ENCODE results near the gene ALDH1A1. TPM values are rescaled to one million over a fixed set of nuclear protein-coding genes. Genes with fewer than 3 reads are reported as not detected.

The ALDH1A1 gene
- total and polyA plus RNA-seq, 2 donors (not counting 3 experiments of a cell fraction or from before 2014, with no cell fraction given): 91.1 to 287 TPM

DNA sequence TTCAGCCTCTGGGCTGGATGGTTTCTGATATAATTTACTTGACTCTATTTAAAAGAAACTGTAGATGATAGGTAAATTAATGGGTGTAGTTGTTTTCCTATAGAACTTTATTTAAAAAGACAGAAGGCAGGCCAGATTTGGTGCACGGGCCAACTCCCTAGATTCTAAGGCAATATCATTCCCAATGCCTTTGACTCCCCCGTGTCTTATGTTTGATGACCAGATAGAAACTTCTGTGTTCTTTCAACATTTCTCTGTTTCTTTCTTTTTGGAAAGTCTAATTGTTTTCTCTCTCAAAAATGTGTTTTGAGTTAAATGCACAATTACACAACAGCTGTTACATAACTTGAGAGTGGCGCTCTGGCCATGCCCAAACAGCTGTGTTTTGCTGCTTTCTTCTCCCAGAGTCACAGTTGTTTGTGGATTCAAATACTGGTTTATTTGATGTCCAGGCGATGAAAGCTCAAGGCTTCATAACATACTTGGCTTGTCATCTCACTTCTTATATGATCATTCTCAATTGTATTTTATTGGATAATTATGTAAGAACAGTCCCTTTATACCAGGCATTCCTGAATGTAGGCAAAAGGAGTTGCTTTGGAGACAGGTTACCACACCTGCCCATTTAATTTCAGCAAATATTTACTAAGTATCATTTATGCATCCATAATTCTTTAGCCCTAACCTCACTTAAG is 1.7 kb upstream of the ALDH1A1 start:
- no peaks in the 10 kb centered on the region for H4K20me1 ChIP-seq (replicated peaks; ENCODE audit: control insufficient read depth, extremely low read depth, insufficient read depth, low read length)
- no peaks in the 10 kb centered on the region for H3K36me3 ChIP-seq (ENCODE audit: control insufficient read depth in 2 of 2, extremely low read depth in 1 of 2, insufficient read depth in 2 of 2, low read length in 2 of 2)
- intact Hi-C loops (cut with micrococcal nuclease): no loop called here
- FAIRE-seq (no peak), DNase-seq (ENCODE audit: low read depth, low spot score) (no peak)
- no peak overlapping the region for H3K9ac ChIP-seq (replicated peaks; ENCODE audit: extremely low read depth, insufficient read depth, low read length)
- no peaks in the 10 kb centered on the region for H3K4me1 ChIP-seq (ENCODE audit: control insufficient read depth, extremely low read depth, insufficient read depth, low read length)
- BruUV-seq (replicated peaks): no TSS peak
- H3K79me2 ChIP-seq (ENCODE audit: control insufficient read depth, insufficient read depth, low read length): peaks cover 8% of the 10 kb centered on the region
- no peak overlapping the region for H3K27ac ChIP-seq (ENCODE audit: insufficient read depth, low read depth, low read length)
- dilution Hi-C loops (cut with MboI; ENCODE audit: extremely low pct_ligation_motif_present, low sequenced_read_pairs): no loop called here
- H3K4me2 ChIP-seq (ENCODE audit: insufficient read depth, low read length): no peak overlapping the region
- H3K27me3 ChIP-seq (ENCODE audit: control insufficient read depth in 2 of 2, insufficient read depth in 2 of 2, low read length in 2 of 2): no peaks in the 10 kb centered on the region
- H3K4me3 ChIP-seq (replicated peaks in 1 of 3; ENCODE audit: insufficient read depth in 1 of 3, low read depth in 1 of 3, low read length in 3 of 3): no peak overlapping the region
- no peaks in the 10 kb centered on the region for H3K9me3 ChIP-seq (replicated peaks; ENCODE audit: control insufficient read depth, insufficient read depth, low read length)
- TF ChIP-seq JUN (IDR thresholded peaks at IDR 0.05; ENCODE audit: borderline replicate concordance, insufficient read depth, insufficient read length, low read depth) (no peak), FOS (IDR thresholded peaks at IDR 0.05; ENCODE audit: borderline replicate concordance, insufficient read depth, low read length) (no peak), POLR2AphosphoS5 (IDR thresholded peaks at IDR 0.05; ENCODE audit: insufficient read depth, low read depth, low read length) (no peak), POLR2A (IDR thresholded peaks at IDR 0.05; ENCODE audit: low read depth, low read length) (no peak), GATA2 (IDR thresholded peaks at IDR 0.05; ENCODE audit: insufficient read depth, insufficient read length, low read depth, low read length) (no peak), EZH2 (IDR thresholded peaks at IDR 0.05; ENCODE audit: borderline replicate concordance, low read depth, low read length, severe bottlenecking) (no peak), MYC (IDR thresholded peaks at IDR 0.05; ENCODE audit: low read depth, low read length) (no peak)
- TF ChIP-seq, protein P1, sequence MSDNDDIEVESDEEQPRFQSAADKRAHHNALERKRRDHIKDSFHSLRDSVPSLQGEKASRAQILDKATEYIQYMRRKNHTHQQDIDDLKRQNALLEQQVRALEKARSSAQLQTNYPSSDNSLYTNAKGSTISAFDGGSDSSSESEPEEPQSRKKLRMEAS (IDR thresholded peaks at IDR 0.05; ENCODE audit: insufficient read depth, insufficient read length): no peak
- TF ChIP-seq, protein P2, sequence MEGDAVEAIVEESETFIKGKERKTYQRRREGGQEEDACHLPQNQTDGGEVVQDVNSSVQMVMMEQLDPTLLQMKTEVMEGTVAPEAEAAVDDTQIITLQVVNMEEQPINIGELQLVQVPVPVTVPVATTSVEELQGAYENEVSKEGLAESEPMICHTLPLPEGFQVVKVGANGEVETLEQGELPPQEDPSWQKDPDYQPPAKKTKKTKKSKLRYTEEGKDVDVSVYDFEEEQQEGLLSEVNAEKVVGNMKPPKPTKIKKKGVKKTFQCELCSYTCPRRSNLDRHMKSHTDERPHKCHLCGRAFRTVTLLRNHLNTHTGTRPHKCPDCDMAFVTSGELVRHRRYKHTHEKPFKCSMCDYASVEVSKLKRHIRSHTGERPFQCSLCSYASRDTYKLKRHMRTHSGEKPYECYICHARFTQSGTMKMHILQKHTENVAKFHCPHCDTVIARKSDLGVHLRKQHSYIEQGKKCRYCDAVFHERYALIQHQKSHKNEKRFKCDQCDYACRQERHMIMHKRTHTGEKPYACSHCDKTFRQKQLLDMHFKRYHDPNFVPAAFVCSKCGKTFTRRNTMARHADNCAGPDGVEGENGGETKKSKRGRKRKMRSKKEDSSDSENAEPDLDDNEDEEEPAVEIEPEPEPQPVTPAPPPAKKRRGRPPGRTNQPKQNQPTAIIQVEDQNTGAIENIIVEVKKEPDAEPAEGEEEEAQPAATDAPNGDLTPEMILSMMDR (IDR thresholded peaks at IDR 0.05; ENCODE audit: extremely low read depth in 1 of 2, insufficient read depth in 1 of 2, low read depth in 1 of 2, low read length in 2 of 2): no peak
- ChIA-PET POLR2A (no interaction called here), CTCF (interaction anchor here (0.9 to 2.2 kb wide), 3 partner anchors 16 to 68 kb away, joined by 3 to 6 read pairs (median 3); no protein-coding TSS in a partner anchor)
- no peak overlapping the region for H2AFZ ChIP-seq (ENCODE audit: low read depth, low read length)
- no peaks in the 10 kb centered on the region for H3K9me1 ChIP-seq (replicated peaks; ENCODE audit: control insufficient read depth, extremely low read depth, insufficient read depth, low read length)
